Amniotic epithelial cell (primary cell): ENCODE data around the gene DIABLO.
"Not testable (repeated sequence)": the region's sequence is repeated elsewhere in the genome, so short reads cannot be mapped to it uniquely, and the experiment has no call there.

Source experiments
- DNase-seq: peaks from one replicate; pipeline ENCODE4 v3.0.0-alpha.2; 2010; ENCODE audit warnings: low read depth

The DIABLO gene

GRCh38 chr12:122225683-122226365 is at the start of gene DIABLO:
TSS of gene DIABLO (minus strand) at chr12:122226052. CDS start at chr12:122226014, 38 bp downstream.
- DNase-seq: peak; percentile 98

- DNase-seq: no peak
Measured at GRCh38 chr12:122275459-122275858, 49.6 kb upstream of the DIABLO start.

DNA sequence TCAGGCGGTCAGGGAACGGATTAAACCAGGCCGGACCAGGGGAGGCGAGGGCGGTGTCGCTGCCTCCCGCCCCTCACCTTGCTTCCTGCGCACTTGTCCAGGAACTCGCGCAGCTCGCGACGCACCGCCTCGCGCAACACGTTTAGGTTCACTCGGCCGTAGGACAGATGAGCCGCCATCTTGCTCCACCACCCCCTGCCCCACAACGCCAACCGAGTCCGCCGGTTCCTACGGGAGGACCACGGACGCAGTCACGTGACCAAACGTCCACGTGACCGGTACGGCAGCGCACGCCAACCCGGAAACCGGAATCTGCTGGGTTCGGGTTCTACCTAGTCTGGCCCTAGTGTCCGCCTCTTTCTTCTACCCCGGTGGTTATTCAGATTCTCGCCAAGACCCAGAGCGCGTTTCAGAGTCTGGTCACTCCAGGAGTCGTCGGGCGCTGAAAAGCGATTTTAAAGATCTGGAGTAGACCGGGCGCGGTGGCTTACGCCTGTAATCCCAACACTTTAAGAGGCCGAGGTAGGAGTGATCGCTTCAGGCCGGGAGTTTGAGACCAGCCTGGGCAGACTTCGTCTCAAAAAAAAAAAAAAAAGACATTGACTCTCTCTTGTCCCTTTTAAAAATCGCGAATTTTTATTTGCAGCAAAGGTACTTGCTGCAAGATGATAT is 40.5 kb upstream of the DIABLO start, which contains the start of gene VPS33A:
TSS of gene VPS33A (minus strand) at position 265 of the 672 bp plus-strand sequence. CDS start at position 179, 86 bp downstream.
- DNase-seq: peak; percentile 98

DNA sequence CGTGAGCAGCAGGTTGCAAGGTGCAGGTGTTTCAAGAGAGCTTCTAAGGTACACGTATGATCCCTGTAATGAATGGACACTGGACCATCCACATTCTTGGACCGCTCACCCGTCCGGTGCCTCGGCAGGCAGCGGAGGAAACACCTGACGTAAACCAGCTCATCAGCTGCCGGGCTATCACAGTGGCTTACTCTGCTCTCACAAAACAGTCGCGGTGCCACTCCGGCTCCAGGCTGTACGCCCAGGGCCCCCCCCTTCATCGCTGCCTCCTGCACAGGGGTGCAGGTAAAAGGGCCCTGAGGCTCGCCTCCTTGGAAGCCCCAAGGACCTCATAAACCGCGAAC is 40.0 kb upstream of the DIABLO start:
- DNase-seq: peak; percentile 21

DNA sequence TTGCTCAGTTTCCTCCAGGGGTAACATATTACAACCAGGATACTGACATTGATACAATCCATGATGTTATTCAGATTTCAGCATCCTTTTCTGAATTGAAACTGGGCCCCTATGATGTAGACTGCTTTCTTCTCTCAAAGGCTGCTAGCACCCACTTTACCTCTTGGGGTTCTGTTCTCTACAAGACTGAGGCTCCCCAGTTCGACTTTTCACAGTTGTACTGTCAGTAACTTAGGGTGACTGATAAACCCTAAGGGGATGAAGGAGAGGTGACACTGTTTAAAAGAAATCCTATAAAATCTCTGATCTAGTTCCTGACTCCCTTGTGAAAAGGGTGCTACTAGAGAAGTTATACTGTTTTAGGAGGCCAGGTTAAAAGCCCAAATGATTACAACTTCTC is 39.6 kb upstream of the DIABLO start:
- DNase-seq: no peak

DNA sequence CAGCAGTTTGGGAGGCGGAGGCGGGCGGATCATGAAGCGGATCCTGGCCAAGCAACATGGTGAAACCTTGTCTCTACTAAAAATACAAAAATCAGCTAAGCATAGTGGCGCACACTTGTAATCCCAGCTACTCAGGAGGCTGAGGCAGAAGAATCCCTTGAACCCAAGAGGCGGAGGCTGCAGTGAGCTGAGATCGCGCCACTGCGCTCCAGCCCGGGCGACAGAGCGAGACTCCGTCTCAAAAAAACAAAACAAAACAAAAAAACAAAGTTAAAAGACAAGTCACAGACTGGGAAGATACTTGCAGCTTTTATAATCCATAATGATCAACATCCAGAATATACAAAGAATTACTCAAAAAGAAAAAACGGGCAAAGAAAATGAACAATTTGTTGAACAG is 34.9 kb upstream of the DIABLO start:
- DNase-seq: not testable (repeated sequence)

DNA sequence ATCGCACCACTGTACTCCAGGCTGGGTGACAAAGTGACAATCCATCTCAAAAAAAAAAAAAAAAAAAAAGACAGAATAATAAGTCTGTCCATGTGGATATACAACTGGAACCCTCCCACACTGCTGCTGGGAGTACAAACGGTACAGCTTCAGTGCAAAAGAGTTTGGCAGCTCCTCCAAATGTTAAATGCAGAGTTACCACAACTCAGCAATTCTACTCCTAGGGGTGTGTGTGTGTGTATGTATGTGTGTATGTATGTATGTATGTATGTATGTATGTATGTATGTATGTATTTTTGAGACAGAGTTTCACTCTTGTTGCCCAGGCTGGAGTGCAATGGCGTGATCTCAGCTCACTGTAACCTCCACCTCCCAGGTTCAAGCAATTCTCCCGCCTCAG is 33.1 kb upstream of the DIABLO start:
- not testable (repeated sequence) for DNase-seq

DNA sequence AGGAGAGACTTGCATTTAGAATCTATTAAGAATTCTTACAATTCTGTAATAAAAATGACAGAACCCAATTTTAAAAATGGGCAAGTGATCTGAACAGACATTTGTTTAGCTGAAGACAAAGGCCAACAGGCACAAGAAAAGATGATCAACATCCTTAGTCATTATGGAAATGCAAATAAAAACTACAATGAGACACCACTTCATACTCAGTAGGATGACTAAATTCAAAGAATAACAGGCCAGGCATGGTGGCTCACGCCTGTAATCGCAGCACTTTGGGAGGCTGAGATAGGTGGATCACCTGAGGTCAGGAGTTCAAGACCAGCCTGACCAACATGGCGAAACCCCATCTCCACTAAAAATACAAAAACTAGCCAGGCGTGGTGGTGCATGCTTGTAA is 32.6 kb upstream of the DIABLO start:
- not testable (repeated sequence) for DNase-seq

- no peak for DNase-seq
Measured at GRCh38 chr12:122250536-122250935, 24.7 kb upstream of the DIABLO start.

GRCh38 chr12:122250047-122250446 is 24.2 kb upstream of the DIABLO start:
- DNase-seq: no peak

- no peak for DNase-seq
Measured at GRCh38 chr12:122245553-122245952, 19.7 kb upstream of the DIABLO start.

DNA sequence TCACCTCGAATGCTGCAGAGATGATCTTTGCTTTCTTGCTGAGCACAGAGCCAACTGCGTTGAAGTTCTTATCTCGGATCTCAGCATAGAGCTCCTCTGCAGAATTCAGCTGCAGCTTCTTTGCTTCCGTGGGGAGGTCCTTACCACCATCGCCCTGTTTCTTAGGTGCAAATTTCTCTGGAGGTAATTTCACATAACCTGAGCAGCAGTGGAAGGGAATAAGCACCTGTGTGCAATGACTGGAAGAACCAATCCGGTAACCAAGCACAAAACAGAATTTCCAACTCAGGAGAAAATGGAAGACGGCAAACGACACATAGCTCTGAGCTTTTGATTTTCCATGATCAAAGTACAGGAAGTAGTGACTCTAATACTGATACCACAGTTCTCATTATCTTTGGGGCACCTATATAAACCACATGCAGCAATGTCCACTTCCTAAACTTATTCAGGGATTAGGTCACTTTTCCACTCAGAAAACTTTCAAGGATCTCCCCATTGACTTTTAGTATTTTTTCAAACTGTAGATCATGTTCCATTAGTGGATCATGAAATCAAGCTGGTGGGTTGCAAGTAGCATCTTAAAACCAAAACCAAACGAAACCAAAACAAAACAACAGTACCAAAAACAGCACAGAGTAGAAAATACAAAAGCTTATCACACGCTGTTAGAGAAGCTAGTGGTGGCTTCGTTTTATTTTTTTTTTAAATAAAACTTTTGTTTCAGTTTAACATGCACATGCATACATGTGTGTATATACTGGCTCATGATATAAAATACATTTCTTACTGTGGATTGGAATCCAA is 18.9 kb upstream of the DIABLO start:
- no peak for DNase-seq

DNA sequence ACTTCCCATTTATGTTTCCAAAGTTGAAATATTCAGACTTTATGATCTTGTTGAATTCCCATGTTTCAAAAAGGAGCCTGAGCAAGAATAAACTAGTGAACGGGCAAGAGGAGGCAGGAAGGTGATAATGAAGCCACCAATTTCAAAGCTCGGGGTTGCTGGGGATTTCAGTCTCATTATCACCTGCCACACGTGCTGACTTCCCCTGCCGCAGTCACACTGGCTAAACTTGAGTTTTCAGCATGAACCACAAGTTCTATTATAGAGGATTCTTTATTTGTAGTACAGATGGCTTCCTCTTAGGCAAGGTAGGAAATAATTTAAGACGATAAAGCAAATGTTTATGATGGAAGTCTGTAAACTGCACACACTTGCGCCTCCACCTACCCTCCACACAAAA is 18.1 kb upstream of the DIABLO start:
- no peak for DNase-seq

DNA sequence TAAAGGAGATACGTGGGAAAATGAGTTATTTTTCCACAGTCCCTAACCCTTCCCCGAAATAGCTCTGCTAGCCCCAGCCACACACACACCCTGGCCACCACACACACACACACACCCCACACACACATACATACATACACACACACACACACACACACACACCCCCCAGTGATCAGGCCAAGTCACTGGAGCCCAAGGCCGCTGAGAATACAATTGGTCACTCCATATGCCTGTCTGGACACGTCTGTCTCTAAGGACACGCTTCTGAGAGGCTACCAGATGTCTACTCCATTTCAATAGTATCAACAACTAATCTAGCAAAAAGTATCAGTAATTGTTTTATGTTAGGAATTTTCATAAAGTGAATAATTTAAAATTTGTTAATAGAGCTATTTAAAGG is 13.0 kb upstream of the DIABLO start:
- no peak for DNase-seq

GRCh38 chr12:122235741-122236140 is 9.9 kb upstream of the DIABLO start:
- no peak for DNase-seq

DNA sequence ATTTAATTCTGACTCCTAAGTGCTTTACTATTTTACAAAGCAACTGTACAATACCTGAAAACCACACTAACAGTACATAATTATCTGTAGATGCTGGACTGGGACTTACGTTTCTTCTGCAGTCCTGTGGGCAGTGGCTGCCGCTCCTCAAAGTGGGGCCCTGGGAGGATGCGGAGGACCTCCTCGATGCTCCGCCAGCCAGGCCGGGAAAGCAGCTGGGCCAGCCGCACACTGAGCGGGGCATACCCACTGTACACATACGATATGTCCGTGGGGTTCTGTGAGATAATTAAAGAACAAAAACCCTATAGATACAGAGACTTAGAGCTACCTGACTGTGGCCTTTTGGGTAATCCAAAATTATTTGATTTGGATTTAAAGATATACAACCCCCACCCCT is 6.8 kb upstream of the DIABLO start:
- DNase-seq: no peak

- no peak for DNase-seq
Measured at GRCh38 chr12:122230798-122231197, 4.9 kb upstream of the DIABLO start.

GRCh38 chr12:122228092-122228491 is 2.2 kb upstream of the DIABLO start:
- DNase-seq: no peak

GRCh38 chr12:122227341-122227740 is 1.5 kb upstream of the DIABLO start:
- no peak for DNase-seq

GRCh38 chr12:122226366-122227125 is 694 bp upstream of the DIABLO start:
- no peak for DNase-seq

DNA sequence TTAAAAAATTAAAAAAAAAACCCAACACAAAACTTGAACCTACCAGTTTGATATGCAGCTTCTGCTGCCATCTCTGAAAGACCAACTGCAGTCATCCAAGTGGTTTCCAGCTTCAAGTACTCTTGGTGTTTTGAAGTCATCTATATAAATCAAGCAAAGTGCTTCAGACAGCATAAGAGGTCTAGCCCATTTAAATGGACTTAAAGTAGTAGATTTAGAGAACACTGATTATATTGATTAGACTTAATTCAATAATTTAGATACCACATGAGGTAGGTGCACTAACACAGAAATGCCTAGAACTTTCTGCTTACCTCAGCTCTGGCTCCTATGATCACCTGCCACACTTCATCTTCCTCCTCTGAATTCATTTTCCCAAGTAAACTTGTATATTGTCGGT is 9.4 kb downstream of the DIABLO start:
- DNase-seq: no peak

DNA sequence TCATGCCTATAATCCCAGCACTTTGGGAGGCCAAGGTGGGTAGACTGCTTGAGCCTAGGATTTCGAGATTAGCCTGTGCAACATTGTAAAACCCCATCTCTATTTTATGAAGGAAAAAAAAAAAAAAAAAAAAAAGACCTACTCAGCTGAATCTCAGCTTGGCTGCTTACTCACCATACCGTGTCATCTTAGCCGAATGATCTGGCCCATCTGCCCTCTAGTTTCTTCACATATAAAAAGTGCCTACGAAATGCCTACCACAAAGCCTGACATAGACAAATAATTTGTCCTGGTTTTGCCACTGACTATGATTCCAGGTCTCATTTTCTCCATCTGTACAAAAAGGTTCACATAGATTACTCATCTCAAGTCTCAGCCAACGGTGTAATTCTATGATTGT is 10.1 kb downstream of the DIABLO start:
- DNase-seq: peak; percentile 74
